SK-N-SH treated with all-trans-retinoic acid at 6 μM for 48 hours (cell line): ENCODE data around the gene CMTM7.

Experiments used
- ATAC-seq: fragments of 200-7000 bp; cut with Tn5 transposase; 3 replicates; pipeline ENCODE4 v1.9.1; 2020; ENCODE audit warnings: mild to moderate bottlenecking, moderate library complexity
- ARNTL ChIP-seq: fragments of 450-650 bp; formaldehyde crosslinking; IDR thresholded peaks from 2 replicates; pipeline ENCODE4 v1.5.0; 2020; ENCODE audit warnings: low read depth, mild to moderate bottlenecking, moderate library complexity, borderline replicate concordance
- BACH2 ChIP-seq: fragments of 250-450 bp; sonication (Bioruptor Pico); IDR thresholded peaks from 2 replicates; pipeline ENCODE4 v1.9.0; 2021; ENCODE audit warnings: mild to moderate bottlenecking, borderline replicate concordance
- CREB5 ChIP-seq: fragments of 250-450 bp; sonication (Bioruptor Pico); IDR thresholded peaks from 2 replicates; pipeline ENCODE4 v1.5.1; 2020; ENCODE audit warnings: low read depth, mild to moderate bottlenecking, moderate library complexity
- CSDC2 ChIP-seq: fragments of 250-450 bp; sonication (Bioruptor Pico); IDR thresholded peaks from 2 replicates; pipeline ENCODE4 v1.5.0; 2020; ENCODE audit warnings: mild to moderate bottlenecking, moderate library complexity
- CSRNP3 ChIP-seq: fragments of 250-450 bp; sonication (Bioruptor Pico); IDR thresholded peaks from 2 replicates; pipeline ENCODE4 v1.5.1; 2021; ENCODE audit warnings: mild to moderate bottlenecking, moderate library complexity
- ESRRG ChIP-seq: fragments of 250-450 bp; sonication (Bioruptor Pico); IDR thresholded peaks from 2 replicates; pipeline ENCODE4 v1.6.1; 2021; ENCODE audit warnings: mild to moderate bottlenecking
- GLIS3 ChIP-seq: fragments of 250-450 bp; sonication (Bioruptor Pico); IDR thresholded peaks from 2 replicates; pipeline ENCODE4 v1.5.0; 2020; ENCODE audit warnings: mild to moderate bottlenecking, moderate library complexity
- ISL1 ChIP-seq: fragments of 250-450 bp; sonication (Bioruptor Pico); IDR thresholded peaks from 2 replicates; pipeline ENCODE4 v2.1.2; 2022; ENCODE audit warnings: mild to moderate bottlenecking, moderate library complexity
- OSR1 ChIP-seq: fragments of 250-450 bp; sonication (Bioruptor Pico); IDR thresholded peaks from 2 replicates; pipeline ENCODE4 v1.8.0; 2022; ENCODE audit warnings: moderate library complexity, mild to moderate bottlenecking, inconsistent platforms
- POU6F1 ChIP-seq: fragments of 250-450 bp; sonication (Bioruptor Pico); IDR thresholded peaks from 2 replicates; pipeline ENCODE4 v1.8.0; 2021; ENCODE audit warnings: low read depth, mild to moderate bottlenecking, moderate library complexity, borderline replicate concordance
- PPARA ChIP-seq: fragments of 250-450 bp; sonication (Bioruptor Pico); IDR thresholded peaks from 2 replicates; pipeline ENCODE4 v1.5.0; 2020; ENCODE audit warnings: mild to moderate bottlenecking, borderline replicate concordance
- RARB ChIP-seq: fragments of 250-450 bp; sonication (Bioruptor Pico); IDR thresholded peaks from 2 replicates; pipeline ENCODE4 v1.8.0; 2021; ENCODE audit warnings: mild to moderate bottlenecking, moderate library complexity
- SNAI2 ChIP-seq: fragments of 250-450 bp; sonication (Bioruptor Pico); IDR thresholded peaks from 2 replicates; pipeline ENCODE4 v1.5.0; 2020; ENCODE audit warnings: mild to moderate bottlenecking, moderate library complexity
- TOX ChIP-seq: fragments of 250-450 bp; sonication (Bioruptor Pico); IDR thresholded peaks from 2 replicates; pipeline ENCODE4 v1.8.0; 2021; ENCODE audit warnings: mild to moderate bottlenecking, moderate library complexity, borderline replicate concordance
- TSHZ2 ChIP-seq: fragments of 250-450 bp; sonication (Bioruptor Pico); IDR thresholded peaks from 2 replicates; pipeline ENCODE4 v1.5.0; 2020; ENCODE audit warnings: mild to moderate bottlenecking, moderate library complexity
- ZC3H10 ChIP-seq: fragments of 250-450 bp; sonication (Bioruptor Pico); IDR thresholded peaks from 2 replicates; pipeline ENCODE4 v1.5.1; 2021; ENCODE audit warnings: mild to moderate bottlenecking, moderate library complexity
- ZFP3 ChIP-seq: fragments of 250-450 bp; sonication (Bioruptor Pico); IDR thresholded peaks from 2 replicates; pipeline ENCODE4 v1.5.0; 2020; ENCODE audit warnings: mild to moderate bottlenecking, moderate library complexity
- ZFP30 ChIP-seq: fragments of 450-650 bp; formaldehyde crosslinking; IDR thresholded peaks from 2 replicates; pipeline ENCODE4 v1.5.0; 2022; ENCODE audit warnings: mild to moderate bottlenecking, moderate library complexity
- ZNF565 ChIP-seq: fragments of 450-650 bp; formaldehyde crosslinking; conservative IDR thresholded peaks from 2 replicates; pipeline ENCODE4 v1.5.0; 2020; ENCODE audit warnings: low read depth, mild to moderate bottlenecking, moderate library complexity
- ZNF70 ChIP-seq: fragments of 450-650 bp; formaldehyde crosslinking; IDR thresholded peaks from 2 replicates; pipeline ENCODE4 v1.5.0; 2020; ENCODE audit warnings: mild to moderate bottlenecking, moderate library complexity
- ZNF8 ChIP-seq: fragments of 450-650 bp; formaldehyde crosslinking; IDR thresholded peaks from 2 replicates; pipeline ENCODE4 v1.5.0; 2020; ENCODE audit warnings: mild to moderate bottlenecking, moderate library complexity

The CMTM7 gene

GRCh38 chr3:32454731-32455608, 63.3 kb downstream of the CMTM7 start (continued):
- no peak for TF ChIP-seq CREB5 (CRISPR knock-in tag)

- TF ChIP-seq ESRRG (CRISPR knock-in tag), result no peak
- TF ChIP-seq OSR1 (CRISPR knock-in tag), result no peak
- TF ChIP-seq BACH2 (CRISPR knock-in tag), result no peak
- TF ChIP-seq ISL1, result no peak
- no peak for TF ChIP-seq POU6F1
- TF ChIP-seq ZNF565 (CRISPR knock-in tag), result no peak
- no peak for TF ChIP-seq SNAI2
- no peak for TF ChIP-seq CSDC2 (CRISPR knock-in tag)
- TF ChIP-seq ARNTL (CRISPR knock-in tag), result no peak
- no peak for TF ChIP-seq ZC3H10 (CRISPR knock-in tag)
- no peak for TF ChIP-seq ZFP3 (CRISPR knock-in tag)
- no peak for TF ChIP-seq ZNF8 (CRISPR knock-in tag)
- no peak for TF ChIP-seq PPARA
- TF ChIP-seq TOX, result no peak
- TF ChIP-seq CSRNP3 (CRISPR knock-in tag), result no peak
- TF ChIP-seq ZNF70 (CRISPR knock-in tag), result no peak
- no peak for TF ChIP-seq GLIS3 (CRISPR knock-in tag)
- TF ChIP-seq, all 23 proteins: peak for 0
- no peak for ATAC-seq
Measured at GRCh38 chr3:32455609-32456428, 64.2 kb downstream of the CMTM7 start.

GRCh38 chr3:32456429-32457130, 64.9 kb downstream of the CMTM7 start:
- TF ChIP-seq TSHZ2 (CRISPR knock-in tag) (no peak), GLIS3 (CRISPR knock-in tag) (no peak), CSDC2 (CRISPR knock-in tag) (no peak), ZNF70 (CRISPR knock-in tag) (no peak)
- no peak for ATAC-seq

GRCh38 chr3:32457971-32458471, 66.4 kb downstream of the CMTM7 start:
- no peak for ATAC-seq
- TF ChIP-seq ESRRG (CRISPR knock-in tag), result no peak
- TF ChIP-seq OSR1 (CRISPR knock-in tag), result no peak
- TF ChIP-seq ARNTL (CRISPR knock-in tag), result no peak
- TF ChIP-seq ZNF70 (CRISPR knock-in tag), result no peak
- TF ChIP-seq RARB (CRISPR knock-in tag), result no peak
- no peak for TF ChIP-seq CSRNP3 (CRISPR knock-in tag)
- no peak for TF ChIP-seq ZNF565 (CRISPR knock-in tag)
- TF ChIP-seq CSDC2 (CRISPR knock-in tag), result no peak
- TF ChIP-seq POU6F1, result no peak
- no peak for TF ChIP-seq ZFP30 (CRISPR knock-in tag)
